NCI-H2171 treated with DMSO at 0.1 percent for 48 hours (cell line): ENCODE measurements around the gene PLIN1.

Experiments used
- DNase-seq: peaks from one replicate; lab custom pipeline; 2025; lab: John Stamatoyannopoulos, UW

Gene PLIN1

DNA sequence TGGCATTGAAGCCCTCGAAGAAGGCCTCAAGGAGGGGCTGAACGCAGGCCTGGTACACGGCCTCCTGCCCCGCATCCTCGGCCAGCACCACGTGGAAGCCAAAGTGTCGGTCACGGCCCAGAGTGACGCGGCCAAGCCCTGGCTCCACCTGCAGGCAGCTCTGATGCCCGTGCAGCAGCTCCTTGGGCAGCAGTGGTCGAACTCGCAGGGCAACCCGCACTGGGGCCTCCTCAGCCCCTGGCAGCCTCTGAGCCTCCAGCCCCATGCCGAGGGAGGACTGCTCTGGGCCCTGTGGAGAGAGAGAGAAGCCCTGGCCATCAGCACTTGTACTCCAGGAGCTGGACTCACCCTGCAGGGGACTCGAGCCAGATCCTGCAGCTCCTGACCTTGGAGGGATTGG lies 26.5 kb downstream of the PLIN1 start:
- no peak for DNase-seq

DNA sequence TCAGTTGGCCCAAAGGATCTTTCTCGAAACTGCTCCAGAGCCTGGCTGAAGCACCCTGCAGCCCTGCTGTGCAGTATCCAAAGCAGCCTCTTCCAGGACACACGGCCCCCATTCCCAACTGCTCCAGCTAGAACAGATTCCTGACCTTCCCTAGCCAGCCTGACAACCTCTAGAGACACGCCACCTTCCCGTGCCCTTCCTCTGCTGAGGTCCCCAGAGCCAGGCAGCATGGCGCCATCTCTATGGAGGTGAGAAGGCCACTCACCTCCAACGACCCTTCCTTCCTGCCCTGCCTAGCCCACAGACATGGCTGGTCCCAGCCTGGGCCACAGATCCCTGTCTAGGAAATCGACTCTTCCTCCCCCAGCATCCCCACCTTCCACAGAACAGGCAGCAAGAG lies 27.0 kb downstream of the PLIN1 start:
- no peak for DNase-seq

DNA sequence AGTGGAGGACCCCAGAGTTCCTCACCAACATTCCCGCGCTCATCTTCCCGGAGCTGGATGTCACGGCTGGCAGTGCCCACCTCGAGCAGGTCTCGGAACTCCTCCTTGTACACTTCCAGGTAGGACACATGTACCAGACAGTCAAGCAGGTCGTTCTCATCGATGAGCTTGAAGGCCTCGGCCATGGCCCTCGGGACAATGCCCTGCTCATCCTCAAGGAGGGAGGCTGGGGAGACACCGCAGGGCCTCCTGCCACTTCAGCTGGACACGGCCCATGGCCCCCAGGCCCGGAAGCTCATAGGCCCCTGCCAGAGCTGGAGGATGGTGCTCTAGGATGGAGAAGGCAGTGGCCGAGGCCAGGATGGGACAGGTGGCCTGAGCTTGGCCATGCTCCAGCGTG lies 29.5 kb downstream of the PLIN1 start:
- DNase-seq, result no peak

DNA sequence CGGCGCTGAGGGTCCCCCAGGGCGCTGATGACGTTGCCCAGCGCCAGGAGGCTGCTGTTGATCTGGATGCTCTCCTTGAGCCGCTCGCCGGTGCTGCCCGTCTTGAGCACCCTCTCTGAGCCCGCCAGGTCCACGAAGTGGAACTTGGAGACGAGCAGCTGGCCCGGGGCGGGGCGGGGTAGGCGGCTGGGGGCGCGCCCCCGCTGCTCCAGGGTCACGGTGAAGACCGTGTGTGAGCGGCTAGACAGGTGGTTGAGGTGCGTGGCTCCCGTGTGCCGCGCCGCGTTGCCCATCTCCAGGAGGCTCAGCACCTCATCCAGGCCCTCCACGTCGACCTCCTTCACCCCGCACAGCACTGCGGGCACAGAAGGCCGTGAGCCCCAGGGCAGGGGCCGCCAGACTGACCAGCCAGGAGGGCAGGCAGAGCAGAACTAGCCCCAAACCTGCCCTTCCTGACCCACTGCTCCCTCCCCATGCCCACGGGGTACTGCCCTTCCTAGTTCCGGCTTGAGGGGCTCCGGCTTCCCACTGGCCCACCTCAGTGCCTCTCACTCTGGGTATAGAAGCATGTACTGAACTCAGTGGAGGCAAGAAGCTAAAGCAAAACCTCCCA lies 30.0 kb downstream of the PLIN1 start:
- DNase-seq, result no peak

DNA sequence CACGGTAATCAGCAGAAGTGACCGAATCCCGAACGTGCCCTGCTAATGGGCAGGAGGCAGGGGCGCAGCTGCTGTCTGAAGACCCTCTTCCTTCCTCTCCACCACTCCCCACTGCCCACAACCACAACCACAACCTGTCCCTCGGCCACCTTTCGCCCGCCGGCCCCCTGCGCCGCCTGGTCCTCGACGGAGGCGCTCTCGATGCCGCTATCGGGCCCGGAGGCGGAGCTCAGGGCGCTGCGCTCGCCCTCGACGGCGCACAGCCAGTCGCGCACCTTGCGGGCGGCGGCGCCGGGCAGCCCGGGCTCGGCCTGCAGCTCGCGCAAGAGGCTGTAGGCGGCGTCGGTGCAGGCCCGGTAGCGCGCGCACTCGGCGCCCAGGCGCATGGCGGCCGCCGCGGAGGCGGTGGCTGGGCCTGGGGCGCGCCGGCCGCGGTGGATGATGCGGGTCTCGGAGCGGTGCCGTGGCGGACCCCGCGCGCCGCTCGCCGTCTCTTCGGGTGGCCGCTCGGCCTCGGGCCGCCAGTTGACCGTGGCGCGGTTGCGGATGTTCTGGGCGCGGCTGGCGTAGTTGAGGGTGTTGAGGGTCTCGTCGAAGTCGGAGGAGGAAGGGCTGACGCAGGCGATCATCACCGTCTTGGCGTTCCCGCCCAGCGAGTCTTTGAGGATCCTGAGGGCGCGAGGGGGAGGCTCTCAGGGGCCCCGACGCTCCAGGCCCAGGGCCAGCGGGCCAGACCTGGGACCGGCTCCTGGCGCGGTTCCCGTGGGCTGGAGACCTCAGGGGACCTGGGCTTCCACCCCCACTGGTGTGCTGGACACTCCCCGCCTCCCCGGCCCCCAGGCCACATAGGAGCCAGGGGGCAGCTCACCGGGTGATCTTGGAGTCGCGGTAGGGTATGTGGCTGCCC lies 30.8 kb downstream of the PLIN1 start:
- no peak for DNase-seq

DNA sequence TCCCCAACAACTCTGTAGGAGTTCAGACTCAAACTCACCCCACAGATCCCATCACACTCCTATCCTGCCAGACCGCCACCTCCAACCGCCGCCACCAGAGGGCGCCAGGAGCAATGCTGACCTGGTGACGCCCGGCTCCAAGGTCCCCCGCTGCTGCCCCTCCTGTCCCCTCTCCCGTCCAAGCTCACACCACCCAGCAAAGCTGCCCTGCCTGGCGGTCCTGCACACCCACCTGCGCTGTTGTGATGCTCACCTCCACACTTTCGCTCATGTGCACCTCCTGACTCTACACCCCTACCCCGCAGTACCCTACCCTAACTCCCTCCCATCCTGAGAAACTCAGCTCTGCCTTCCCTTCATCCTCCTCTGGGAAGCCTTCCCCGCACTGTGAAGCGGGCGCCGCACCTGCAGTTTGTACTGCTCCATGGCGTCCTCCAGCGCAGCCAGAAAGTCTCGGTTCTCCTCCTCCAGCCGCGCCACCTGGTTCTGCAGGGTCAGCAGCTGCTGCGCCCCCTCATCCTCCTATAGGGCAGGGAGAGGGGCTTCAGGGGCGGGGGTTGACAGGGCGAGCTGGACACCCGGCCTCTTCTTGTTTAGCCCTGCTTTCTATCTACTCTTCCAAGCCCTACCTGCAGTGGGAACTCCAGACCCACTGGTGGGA lies 31.8 kb downstream of the PLIN1 start:
- peak; percentile 34 for DNase-seq

GRCh38 chr15:89646416-89647141 lies 32.6 kb downstream of the PLIN1 start:
- no peak for DNase-seq

DNA sequence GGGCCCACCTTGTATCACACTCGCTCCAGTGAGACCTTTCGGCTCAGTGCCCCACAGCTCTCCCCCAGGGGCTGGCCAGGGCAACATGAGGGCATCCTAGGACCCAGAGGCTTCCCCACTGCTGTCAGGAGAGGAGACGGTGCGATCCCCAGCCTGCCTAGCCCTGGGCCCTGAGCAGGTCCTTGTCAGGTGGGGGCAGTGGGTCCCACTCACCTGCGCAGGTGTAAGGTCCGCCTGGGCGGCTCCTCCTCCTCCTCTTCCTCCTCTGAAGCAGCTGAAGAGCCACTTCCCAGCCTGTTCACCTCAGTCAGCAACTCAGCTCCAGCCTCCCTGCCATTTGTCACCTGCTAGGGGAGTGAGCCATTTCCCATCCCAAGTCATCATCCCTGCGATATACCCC lies 33.5 kb downstream of the PLIN1 start:
- DNase-seq, result no peak

DNA sequence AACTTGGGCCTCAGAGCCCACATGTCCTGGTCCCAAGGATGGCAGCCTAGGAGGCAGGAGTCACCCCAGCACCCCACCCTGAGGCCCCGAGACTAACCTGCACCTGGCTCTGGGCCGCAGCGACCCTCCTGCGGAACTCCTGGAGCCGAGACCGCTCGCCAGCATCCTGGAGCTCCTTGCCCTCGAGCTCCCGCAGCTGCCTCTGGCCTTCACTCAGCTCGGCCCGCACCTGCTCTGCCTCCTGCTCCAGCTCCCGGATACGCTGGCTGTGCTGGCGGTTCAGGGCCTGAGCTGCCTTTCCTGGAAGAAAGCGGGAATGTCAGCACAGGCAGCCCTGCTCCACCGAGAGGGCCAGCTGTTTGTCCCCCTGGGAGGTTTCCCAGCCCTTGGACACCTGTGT lies 37.1 kb downstream of the PLIN1 start:
- no peak for DNase-seq

GRCh38 chr15:89641053-89641452 lies 38.1 kb downstream of the PLIN1 start:
- no peak for DNase-seq

- DNase-seq, result no peak
These were observed 38.9 kb downstream of the PLIN1 start for GRCh38 chr15:89640245-89640644.

GRCh38 chr15:89633585-89633984 lies 45.6 kb downstream of the PLIN1 start:
- DNase-seq, result no peak

DNA sequence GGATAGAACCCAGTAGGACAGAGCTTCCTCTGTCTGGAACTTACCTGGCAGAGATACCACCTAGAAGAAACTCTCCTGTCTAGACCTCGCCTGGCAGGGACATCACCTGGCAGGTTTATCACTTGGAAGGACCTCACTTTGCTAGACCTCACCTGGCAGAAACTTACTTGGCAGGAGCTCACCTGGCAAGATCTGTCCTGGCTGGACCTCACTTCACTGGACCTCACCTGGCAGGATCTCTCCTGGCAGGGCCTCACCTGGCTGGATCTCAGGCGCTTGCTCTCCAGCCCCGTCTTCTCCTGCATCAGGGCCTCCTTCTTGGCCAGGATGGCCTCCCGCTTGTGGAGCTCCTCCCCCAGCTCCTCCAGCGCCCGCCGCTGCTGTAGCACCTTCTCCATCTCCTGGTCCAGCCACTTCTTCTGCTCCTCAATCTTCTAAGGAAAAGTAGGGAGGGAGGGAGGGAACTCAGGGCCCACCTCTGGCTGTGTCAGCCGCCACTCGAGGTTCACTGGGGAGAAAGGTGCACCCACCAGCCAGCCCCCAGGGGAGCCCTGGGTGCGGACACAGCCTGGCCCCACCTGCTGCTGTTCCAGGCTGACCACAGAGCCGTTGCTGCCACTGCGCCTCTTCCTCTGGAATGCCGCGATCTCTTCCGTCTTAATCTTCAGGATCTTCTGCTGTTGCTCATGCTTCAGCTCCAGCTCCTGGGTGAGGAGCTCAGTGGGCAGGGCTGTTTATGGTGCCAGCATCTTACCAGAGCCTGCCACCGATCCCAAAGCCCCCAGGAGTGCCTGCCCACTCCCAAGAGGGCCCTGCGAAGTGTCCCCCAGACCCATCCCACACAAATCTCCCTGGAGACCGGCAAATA lies 46.4 kb downstream of the PLIN1 start:
- DNase-seq, result no peak

- DNase-seq, result no peak
These were observed 47.3 kb downstream of the PLIN1 start for GRCh38 chr15:89631902-89632264.

- no peak for DNase-seq
These were observed 47.9 kb downstream of the PLIN1 start for GRCh38 chr15:89630974-89631901.

- no peak for DNase-seq
These were observed 48.9 kb downstream of the PLIN1 start for GRCh38 chr15:89630260-89630659.

GRCh38 chr15:89629829-89630228 lies 49.3 kb downstream of the PLIN1 start:
- no peak for DNase-seq

DNA sequence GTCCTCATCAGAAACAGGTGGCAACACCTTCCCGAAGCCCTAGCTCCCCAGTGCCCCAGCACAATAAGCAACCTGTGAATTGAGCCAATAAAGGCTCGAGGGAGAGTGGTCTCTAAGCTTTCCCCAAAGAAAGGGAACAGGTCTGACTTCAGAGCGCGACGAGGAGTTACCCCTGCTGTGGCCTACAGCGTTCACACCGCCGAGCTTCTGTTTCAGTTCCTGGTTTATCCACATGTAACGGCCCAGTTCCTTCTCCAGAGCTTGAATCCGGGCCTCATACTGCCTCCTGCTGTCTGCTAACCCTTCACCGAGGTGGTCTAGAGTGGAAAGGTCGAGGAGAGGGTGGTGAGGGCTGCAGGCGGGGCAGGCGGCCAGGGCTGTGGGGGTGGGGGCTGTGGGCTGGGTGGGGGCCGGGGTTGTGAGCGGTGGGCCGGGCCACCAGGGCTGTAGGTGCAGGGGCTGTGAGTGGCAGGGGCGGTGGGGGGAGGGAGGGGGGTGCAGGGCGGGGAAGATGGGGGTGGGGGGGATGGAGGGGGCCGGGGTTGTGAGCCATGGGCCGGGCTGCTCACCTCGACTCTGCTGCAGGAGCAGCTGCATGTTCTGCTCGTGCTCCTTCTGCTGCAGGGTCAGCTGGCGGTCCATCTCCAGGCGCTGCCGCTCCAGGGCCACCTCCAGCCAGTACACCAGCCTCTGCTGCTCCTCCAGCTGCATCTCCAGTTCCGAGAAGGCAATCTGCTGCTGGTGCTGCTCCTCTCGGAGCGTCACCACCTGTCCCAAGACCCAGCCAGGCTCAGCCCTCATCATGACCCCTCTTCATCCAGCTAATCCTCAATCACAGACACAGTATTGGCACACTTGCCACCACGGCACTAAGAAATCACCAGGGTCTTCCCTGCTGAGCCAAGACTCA lies 50.1 kb downstream of the PLIN1 start:
- no peak for DNase-seq

GRCh38 chr15:89628301-89628700 lies 50.9 kb downstream of the PLIN1 start:
- no peak for DNase-seq
